NCI-H146 (cell line): ENCODE results near the gene C11orf24.
"Not testable (repeated sequence)": the region's sequence is repeated elsewhere in the genome, so short reads cannot be mapped to it uniquely, and the experiment has no call there.

Experiments
- DNase-seq: peaks from one replicate; lab custom pipeline; 2025; lab: John Stamatoyannopoulos, UW

The C11orf24 gene

DNA sequence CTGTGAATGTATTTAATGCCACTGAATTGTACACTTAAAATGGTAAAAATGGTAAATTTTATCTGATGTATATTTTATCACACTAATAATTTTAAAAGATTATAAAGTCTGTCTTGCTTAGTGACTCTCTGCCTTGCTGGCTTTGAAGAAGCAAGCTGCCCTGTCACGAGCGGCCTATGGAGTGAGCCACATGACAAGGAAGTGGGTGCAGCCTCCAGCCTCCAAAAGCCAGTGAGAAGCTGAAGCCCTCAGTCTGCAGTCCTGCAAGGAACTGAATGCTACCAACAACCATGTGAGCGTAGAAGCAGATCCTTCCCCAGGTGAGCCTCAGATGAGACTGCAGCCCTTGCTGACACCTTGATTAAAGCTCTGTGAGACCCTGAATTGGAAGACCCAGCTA is 20.0 kb downstream of the C11orf24 start:
- no peak for DNase-seq

DNA sequence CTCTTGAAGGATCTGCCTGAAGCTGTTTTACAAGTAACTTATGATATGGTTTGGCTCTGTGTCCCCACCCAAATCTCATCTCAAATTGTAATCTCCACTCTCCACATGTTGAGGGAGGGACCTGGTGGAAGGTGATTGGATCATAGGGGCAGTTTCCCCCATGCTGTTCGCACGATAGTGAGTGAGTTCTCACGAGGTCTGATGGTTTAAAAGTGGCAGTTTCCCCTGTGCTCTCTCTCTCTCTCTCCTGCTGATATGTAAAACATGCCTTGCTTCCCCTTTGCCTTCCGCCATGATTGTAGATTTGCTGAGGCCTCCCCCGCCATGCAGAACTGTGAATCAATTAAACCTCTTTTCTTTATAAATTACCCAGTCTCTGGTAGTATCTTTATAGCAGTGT is 26.9 kb downstream of the C11orf24 start:
- DNase-seq, result not testable (repeated sequence)

DNA sequence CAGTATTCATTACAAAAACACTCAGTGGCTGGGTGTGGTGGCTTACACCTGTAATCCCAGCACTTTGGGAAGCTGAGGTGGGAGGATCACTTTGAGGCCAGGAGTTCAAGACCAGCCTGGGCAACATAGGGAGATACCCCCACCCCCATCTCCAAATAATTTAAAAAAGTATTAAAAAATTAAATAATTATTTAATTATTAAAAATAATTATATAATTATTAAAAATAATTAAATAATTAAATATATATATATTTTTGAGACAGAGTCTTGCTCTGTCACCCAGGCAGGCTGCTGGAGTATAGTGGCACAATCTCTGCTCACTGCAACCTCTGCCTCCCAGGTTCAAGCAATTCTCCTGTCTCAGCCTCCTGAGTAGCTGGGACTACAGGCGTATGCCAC is 27.9 kb downstream of the C11orf24 start:
- not testable (repeated sequence) for DNase-seq

DNA sequence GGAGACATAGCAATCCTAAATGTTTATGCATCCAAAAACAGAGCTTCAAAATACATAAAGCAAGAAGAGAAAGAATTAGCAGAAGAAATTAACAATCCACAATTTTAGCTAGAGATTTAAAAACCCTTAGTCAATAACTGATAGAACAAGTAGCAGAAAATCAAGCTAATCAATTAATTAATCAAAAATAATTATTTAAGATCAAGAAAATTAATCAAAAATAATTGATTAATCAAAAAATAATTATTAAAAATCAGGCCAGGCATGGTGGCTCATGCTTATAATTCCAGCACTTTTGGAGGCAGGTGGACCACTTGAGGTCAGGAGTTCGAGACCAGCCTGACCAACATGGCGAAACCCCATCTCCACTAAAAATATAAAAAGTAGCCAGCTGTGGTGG is 29.2 kb downstream of the C11orf24 start:
- DNase-seq, result no peak

DNA sequence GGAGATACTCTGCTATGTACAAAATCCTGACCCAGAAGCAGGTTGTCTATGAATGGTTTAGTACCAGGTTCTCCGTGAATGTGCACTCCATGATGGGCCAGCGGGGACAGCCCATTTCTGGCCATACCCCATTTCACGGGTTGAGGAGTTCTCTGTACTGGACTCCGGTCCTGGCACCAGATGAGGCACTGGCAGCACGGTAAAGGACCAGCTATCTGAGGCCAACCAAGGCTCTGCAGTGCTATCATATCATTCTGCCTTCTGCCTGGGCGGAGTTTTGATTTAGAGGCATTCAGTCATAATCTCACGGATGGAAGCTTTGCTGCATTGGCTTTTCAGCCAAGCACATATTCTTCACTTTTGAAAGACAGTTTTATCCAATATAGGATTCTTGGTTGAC is 40.2 kb downstream of the C11orf24 start:
- DNase-seq, result no peak

DNA sequence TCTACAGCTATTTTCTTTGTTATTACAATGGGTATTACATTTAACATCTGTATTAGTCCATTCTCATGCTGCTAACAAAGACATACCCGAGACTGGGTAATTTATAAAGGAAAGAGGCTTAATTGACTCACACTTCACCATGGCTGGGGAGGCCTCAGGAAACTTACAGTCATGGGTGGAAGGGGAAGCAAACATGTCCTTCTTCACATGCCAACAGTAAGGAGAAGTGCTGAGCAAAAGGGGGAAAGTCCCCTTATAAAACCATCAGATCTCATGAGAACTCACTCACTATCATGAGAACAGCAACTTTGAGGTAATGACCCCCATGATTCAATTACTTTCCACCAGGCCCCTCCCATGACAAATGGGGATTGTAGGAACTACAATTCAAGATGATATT is 42.2 kb downstream of the C11orf24 start:
- no peak for DNase-seq

DNA sequence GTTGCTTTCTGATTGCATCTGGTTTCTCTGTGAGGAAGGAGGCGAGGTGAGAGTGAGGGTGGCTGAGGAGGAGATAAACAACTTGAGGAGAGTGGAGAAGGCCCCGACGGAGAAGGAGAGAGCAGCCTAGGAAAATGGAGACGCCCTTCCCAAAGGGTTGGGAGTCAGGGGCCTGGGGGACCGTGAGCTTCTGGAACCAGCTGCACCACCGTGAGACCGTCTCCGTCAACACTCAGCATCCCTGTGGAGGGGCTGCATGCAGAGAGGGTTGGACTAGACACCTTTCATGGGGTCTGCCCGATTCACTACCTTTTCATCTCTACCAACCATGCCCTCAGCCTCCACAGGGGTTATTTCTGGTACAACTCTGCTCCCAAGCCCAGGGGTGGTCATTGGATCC is 45.4 kb downstream of the C11orf24 start:
- DNase-seq, result no peak

DNA sequence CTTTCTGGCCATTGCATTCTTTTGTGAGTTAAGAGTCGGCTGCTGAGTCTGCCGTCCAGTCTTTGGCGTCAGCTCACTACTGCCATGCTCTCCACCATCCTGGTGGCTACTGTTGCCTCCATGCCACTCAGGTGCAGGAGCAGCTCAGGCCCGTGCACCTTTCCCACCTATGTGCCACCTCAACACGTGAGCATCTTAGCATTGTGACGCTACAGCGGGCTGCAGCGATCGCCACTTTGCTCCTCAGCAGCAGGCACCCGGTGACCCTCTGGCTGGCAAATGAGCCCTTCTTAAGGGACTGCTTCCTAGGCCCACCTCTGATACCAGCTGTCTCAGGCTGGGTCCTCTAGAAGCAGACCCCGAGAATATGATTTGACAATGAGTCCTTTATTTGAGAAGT is 47.2 kb downstream of the C11orf24 start:
- no peak for DNase-seq

DNA sequence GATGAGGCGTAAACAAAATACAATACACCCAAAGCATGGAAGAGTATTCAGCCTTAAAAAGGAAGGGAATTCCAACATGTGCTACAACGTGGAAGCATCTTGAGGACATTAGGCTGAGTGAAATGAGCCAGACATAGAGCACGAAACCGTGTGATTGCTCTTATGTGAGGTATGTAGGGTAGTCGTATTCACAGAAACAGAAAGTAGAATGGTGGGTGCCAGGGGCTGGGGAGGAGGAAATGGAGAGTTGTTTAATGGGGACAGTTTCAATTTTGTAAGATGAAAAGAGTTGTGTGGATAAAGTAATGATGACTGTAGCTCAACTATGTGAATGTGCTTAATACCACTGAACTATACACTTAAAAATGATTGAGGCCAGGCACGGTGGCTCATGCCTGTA is 48.5 kb downstream of the C11orf24 start:
- DNase-seq, result no peak

DNA sequence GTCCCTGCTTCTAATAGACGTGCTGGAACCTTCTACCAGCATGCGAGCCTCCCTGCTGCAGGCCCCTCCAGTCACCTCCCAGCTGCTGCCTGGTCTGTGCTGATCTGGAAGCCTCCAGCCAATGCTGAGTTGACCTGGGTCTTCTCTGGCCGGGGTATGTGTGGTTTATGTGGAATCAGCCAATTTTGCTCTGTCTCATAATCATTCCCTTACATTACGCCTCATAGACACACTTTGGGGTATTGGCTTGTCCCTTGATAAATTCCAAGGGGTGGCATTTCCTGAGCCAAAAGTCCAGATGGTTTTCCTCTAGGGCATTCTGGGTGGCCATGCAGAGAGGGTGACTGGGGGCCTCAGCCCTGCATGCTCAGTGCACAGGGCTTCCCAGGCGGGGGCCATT is 50.4 kb downstream of the C11orf24 start:
- DNase-seq, result no peak

DNA sequence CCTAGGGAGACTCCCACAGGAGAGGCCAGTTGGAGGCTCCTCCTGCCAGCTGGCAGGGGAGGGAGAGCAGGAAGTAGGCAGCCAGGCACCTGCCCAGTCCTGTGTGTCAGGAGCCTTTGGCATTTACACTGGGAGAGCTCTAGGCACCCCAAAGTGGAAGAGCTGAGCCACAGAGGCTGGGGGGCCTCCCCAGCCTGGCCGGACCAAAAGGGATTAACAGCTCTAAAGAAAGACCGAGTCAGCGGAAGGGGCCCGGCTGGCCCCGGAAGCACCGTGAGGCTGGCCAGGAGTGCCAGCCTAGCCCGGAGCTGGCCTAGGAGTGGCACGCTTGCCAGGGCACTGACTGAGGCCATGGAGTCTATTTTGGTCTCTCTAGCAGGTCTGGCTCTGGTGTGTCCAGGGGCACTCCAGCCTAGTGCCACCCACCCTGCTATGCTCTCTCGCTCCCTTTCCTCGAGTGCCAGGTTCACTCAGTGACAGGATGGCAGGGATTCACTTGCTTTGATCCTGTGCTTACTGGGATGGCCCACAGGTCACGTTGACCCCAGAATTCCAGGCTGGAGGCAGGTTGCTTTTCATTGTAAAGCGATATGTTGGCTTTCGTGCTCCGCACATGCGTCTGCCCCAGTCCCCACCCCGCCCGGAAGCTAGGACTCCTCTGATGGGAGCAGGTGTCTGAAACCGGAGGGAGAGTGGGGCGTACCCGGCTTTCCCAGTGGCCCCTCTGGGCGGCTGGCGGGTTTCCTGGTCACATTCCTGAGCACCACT is 55.4 kb downstream of the C11orf24 start:
- no peak for DNase-seq

DNA sequence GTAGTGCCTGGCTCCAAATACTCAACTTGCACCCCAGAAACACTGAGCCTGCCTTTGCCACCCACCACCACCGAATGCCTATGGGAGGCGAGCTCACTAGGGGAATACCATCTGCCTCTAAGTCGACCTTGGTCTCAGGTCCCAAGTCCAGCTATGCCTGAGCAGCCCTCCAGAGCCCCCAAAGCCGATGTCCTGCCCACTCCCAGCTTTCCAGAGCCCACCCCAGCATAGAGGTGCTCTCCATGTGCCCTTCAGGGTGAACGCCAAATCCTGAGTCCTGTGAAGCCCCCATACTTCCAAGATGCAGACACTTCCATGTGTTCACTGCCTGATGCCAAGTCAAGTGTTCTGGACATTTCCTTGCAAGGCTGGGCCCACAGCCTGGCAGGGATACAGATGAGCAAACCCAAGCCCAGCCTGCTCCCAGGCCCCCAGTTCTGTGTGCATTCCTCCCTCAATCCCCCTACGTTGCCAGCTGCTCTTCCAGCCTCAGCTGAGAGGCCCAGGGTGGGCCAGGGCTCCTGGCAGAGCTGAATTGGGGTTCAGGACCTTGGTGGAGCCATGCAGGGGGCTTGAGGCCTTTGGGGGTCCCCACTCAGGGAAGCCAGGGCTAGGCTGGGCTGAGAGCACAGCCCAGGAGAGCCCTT is 56.1 kb downstream of the C11orf24 start:
- no peak for DNase-seq

DNA sequence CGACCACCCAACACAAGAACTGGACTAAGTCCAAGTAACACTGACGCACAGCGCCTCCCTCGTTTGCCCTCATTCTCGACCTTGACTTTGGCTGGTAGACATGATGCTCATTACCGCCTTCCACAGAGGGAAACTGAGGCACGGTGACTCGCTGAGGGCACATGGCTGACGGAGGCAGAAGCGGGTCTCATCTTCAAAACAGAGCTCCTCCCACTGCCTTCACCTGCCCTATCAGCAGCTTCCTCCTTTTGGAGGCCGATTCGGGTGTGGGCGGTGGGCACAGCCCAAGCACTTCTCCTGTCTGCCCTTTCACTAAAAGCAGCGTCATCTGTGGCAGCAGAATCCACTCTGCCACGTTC is 56.7 kb downstream of the C11orf24 start:
- DNase-seq, result no peak

DNA sequence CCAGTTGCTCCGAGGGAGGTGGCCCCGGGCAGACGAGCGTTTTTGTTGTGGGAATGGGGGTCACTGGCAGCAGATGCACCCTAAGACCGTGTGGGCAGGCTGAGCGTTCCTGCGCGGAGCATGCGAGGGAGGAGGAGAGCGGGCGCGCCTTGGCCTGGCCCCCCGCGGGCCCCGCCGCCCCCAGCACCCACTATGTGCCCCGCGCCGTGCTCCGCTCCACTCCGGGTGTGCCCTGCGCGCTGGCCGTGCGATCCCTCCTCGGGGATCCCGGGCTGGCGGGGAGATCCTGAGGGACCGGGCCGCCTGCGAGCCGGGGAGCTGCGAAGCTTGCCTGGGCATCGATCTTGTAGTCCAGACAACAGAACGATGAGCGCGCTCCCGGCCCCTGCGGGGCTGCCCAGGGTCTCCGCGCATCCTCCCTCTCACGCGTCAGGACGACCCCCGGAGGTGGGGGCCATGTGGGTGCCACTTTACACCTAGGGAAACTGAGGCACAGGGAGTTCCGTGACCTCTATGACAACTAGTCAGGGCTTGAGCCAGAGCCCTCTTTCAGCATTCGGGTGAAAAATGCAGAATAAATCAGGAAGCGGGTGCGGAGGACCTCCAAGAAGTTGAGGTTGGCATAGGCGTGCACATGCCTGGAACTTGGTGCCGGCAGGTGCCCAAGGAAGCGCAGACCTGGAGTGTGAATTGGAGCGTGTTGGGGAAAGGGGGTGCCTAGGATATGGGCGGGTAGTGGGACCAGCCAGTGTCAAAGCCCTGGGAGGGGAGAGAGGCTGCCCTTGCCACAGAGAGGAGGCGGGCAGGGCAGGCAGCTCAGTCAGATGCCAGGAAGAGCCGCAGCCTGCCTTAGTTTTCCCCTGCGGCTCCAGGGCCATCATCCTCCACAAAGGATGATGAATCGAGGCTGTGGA is 57.3 kb downstream of the C11orf24 start:
- DNase-seq, result peak; percentile 33

DNA sequence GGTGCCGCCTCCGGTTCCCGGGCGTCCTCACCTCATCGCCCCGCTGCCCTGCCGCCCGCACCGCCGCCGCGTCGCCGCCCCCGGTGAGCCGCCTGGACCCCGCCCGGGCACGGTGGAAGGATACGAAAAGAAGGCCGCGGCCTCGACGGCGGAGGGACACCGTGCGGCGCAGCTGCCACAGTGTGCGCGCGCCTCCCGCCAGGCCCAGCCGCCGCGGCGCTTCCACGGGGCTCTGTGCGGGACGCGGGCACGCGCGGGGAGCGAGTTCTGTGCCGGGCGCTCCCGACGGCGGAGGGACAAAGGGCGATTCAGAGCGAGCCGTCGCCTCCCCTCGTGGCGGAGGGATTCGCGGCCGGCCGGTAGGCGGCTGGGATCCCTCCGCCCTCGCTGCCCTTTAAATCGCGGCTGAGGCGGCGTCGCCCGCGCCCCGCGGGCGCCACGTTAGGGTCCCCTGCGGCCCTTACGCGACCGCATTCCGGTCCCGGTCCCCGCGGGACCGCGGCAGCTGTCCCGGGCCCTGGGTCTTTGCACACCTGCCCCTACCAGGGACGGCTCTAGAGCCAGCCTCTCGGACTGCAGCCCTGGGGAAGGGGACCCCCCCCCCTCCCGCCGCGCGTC is 58.1 kb downstream of the C11orf24 start:
- DNase-seq, result peak; percentile 94

DNA sequence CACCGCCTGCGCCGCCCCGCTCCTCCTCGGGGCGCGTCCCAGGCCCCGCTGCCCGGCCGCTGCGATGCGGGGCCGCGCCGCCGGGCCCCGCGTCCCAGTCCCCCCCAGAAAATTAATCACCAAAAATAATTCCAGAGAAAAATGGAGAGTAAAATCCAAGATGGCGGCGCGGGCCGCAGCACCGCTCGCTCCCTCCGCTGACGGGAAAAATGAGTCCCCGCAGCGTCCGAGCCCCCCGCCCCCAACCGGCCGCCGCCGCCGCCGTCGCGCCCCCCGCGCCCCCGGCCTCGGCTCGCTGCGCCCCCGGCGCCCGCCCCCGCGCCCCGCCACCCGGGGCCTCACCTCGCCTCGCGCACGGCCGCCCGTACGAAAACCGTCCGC is 58.6 kb downstream of the C11orf24 start, which contains the start of gene KMT5B:
Gene KMT5B (minus strand): TSS at position 162 of the 381 bp plus-strand sequence. CDS start 23,220 bp downstream, outside the sequence.
- DNase-seq, result no peak

DNA sequence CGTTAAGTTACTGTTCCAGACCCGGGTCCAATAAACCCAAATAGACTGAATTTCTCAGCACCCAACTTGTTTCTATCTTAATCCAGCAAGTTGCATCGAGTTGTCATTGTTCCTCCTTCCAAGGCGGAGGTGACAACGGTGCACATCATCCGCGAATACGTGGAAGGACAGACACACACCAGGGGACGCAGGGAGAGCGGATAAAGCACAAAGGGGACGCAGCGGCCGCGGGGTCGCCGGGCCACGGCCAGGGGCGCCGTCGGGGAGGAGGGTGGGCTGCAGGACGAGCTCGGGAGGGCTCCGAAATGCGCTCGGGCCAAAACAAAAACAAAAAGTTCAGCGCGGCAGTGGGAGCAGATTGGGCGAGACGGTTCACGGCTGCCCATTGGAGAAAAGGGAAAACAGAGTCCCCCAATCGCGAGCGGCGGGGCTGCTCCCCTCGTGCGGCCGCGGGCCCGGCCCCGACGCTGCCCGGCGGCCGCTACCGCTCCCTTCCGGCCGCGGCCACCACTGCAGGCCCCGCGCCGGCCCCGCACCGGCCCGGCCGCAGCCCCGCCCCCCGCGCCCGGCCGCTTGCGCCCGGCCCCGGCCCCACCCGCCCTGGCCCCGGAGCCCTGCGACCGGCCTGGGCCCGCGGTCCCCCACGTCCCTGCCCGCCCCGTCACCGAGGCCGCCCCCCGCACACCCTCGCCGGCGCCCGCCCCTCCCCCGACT is 59.2 kb downstream of the C11orf24 start:
- DNase-seq, result peak; percentile 57

DNA sequence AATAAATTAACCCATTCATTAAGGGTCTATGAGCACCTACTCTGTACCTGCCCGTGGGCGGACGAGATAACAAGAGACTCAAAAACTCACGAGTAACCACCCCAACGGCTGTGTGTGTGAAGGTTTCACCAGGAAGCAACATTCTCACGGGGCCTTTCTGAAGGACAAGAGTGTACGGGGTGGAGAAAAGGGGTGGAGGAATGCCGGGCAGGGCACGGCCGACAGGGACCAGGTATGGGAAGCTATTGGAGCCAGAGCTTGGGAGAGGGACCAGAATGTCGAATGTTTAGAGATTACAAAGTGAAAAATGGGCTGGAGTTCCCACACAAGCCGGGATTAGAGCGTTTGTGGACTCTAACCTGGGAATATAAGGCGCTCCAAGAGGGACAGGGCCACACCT is 60.2 kb downstream of the C11orf24 start:
- DNase-seq, result no peak
